Hepatocyte (in vitro differentiated cells): ENCODE results near the gene SPINK6.

ENCODE experiments used
- EZH2 ChIP-seq: fragments of 200-600 bp; sonication (generic); IDR thresholded peaks from 2 replicates; pipeline ENCODE4 v1.6.1; 2016; ENCODE audit warnings: antibody characterized with exemption, mild to moderate bottlenecking, borderline replicate concordance
- EZH2phosphoT487 ChIP-seq: fragments of 200-600 bp; sonication (generic); IDR thresholded peaks from one replicate; pipeline ENCODE4 v1.6.1; 2018; ENCODE audit warnings: antibody characterized with exemption, mild to moderate bottlenecking, low read depth, moderate library complexity; ENCODE audit not compliant: unreplicated experiment, severe bottlenecking
- TF ChIP-seq, protein P1 (sequence below): fragments of 200-600 bp; sonication (generic); IDR thresholded peaks from 2 replicates; pipeline ENCODE4 v1.5.1; 2016; ENCODE audit warnings: antibody characterized with exemption, mild to moderate bottlenecking; ENCODE audit not compliant: poor library complexity

DNA sequence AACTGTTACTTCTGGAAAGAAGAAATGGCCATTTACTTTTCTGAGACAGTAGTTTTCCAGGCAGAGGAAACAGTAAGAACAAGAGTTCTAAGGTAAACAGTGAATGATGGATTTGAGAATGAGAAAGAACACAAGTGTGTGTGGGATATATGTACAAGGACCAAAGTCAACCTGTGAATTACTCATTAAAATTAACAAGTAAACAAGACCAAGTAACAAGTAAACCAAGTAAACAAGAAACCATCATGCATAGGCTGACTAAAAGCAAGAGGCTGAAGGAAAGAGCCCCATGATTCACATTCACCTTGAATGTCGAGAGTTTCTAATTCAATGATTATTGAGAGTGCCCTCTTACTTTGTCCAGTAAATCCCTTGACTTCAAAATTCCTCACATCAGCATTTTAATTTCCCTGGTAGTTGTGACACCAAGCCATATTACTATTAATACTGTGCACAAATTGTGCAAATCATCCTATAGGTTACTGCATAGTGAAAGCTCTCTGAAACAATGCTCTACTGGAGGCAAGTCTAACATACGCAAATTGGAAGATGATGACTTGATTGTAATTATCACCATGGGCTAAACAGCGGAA is 25.6 kb downstream of the SPINK6 start:
- TF ChIP-seq, protein P1, sequence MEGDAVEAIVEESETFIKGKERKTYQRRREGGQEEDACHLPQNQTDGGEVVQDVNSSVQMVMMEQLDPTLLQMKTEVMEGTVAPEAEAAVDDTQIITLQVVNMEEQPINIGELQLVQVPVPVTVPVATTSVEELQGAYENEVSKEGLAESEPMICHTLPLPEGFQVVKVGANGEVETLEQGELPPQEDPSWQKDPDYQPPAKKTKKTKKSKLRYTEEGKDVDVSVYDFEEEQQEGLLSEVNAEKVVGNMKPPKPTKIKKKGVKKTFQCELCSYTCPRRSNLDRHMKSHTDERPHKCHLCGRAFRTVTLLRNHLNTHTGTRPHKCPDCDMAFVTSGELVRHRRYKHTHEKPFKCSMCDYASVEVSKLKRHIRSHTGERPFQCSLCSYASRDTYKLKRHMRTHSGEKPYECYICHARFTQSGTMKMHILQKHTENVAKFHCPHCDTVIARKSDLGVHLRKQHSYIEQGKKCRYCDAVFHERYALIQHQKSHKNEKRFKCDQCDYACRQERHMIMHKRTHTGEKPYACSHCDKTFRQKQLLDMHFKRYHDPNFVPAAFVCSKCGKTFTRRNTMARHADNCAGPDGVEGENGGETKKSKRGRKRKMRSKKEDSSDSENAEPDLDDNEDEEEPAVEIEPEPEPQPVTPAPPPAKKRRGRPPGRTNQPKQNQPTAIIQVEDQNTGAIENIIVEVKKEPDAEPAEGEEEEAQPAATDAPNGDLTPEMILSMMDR, result no peak
- TF ChIP-seq EZH2 (no peak), EZH2phosphoT487 (no peak)
